ENCODE results near the gene ABCC8.

DNA sequence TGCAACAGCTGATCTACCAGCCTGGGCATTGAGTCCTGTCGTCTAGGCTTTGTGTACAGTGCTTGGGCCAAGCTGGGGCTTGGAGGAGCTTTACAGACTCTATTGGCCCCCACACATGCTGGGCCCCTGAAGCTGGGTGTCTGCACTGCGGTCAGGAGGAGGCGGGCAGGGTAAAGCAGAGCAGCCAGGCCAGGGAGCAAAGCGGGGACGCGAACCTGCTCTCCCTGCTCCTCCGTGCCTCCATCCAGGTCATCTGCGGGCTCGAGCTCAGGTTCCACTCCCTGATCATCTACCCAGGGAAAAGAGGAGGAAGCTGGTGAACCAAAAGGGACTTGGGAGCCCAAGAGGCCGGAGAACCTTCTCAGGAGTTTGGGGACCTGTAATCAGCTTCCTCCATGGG lies 40.5 kb upstream of the ABCC8 start:
- TF ChIP-seq, protein P1, sequence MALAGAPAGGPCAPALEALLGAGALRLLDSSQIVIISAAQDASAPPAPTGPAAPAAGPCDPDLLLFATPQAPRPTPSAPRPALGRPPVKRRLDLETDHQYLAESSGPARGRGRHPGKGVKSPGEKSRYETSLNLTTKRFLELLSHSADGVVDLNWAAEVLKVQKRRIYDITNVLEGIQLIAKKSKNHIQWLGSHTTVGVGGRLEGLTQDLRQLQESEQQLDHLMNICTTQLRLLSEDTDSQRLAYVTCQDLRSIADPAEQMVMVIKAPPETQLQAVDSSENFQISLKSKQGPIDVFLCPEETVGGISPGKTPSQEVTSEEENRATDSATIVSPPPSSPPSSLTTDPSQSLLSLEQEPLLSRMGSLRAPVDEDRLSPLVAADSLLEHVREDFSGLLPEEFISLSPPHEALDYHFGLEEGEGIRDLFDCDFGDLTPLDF (CRISPR knock-in tag; IDR thresholded peaks at IDR 0.05): no peak
- TF ChIP-seq NFE2L1 (CRISPR knock-in tag; IDR thresholded peaks at IDR 0.05): no peak
- TF ChIP-seq, protein P2, sequence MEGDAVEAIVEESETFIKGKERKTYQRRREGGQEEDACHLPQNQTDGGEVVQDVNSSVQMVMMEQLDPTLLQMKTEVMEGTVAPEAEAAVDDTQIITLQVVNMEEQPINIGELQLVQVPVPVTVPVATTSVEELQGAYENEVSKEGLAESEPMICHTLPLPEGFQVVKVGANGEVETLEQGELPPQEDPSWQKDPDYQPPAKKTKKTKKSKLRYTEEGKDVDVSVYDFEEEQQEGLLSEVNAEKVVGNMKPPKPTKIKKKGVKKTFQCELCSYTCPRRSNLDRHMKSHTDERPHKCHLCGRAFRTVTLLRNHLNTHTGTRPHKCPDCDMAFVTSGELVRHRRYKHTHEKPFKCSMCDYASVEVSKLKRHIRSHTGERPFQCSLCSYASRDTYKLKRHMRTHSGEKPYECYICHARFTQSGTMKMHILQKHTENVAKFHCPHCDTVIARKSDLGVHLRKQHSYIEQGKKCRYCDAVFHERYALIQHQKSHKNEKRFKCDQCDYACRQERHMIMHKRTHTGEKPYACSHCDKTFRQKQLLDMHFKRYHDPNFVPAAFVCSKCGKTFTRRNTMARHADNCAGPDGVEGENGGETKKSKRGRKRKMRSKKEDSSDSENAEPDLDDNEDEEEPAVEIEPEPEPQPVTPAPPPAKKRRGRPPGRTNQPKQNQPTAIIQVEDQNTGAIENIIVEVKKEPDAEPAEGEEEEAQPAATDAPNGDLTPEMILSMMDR (IDR thresholded peaks at IDR 0.05): no peak
- TF ChIP-seq, protein P3, sequence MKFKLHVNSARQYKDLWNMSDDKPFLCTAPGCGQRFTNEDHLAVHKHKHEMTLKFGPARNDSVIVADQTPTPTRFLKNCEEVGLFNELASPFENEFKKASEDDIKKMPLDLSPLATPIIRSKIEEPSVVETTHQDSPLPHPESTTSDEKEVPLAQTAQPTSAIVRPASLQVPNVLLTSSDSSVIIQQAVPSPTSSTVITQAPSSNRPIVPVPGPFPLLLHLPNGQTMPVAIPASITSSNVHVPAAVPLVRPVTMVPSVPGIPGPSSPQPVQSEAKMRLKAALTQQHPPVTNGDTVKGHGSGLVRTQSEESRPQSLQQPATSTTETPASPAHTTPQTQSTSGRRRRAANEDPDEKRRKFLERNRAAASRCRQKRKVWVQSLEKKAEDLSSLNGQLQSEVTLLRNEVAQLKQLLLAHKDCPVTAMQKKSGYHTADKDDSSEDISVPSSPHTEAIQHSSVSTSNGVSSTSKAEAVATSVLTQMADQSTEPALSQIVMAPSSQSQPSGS (CRISPR knock-in tag; IDR thresholded peaks at IDR 0.05; ENCODE audit: borderline replicate concordance, low read depth): no peak
- no peak for TF ChIP-seq HMGXB4 (CRISPR knock-in tag; IDR thresholded peaks at IDR 0.05)
- no peak for TF ChIP-seq ATF3 (CRISPR knock-in tag; conservative IDR thresholded peaks at IDR 0.05)
- no peak for TF ChIP-seq FOXP1 (CRISPR knock-in tag; IDR thresholded peaks at IDR 0.05; ENCODE audit: borderline replicate concordance)
- no peak for TF ChIP-seq CREM (CRISPR knock-in tag; IDR thresholded peaks at IDR 0.05)
- TF ChIP-seq, protein P4, sequence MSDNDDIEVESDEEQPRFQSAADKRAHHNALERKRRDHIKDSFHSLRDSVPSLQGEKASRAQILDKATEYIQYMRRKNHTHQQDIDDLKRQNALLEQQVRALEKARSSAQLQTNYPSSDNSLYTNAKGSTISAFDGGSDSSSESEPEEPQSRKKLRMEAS (CRISPR knock-in tag; IDR thresholded peaks at IDR 0.05): no peak
- TF ChIP-seq ERG (CRISPR knock-in tag; IDR thresholded peaks at IDR 0.05): no peak
- no peak for TF ChIP-seq ZNF263 (CRISPR knock-in tag; IDR thresholded peaks at IDR 0.05; ENCODE audit: low read depth)

Measured in WTC11 (cell line).